SK-N-SH treated with all-trans-retinoic acid at 6 μM for 48 hours (cell line): ENCODE measurements around the gene YAF2.

Source experiments
- TCF4 ChIP-seq: fragments of 250-450 bp; sonication (Bioruptor Pico); IDR thresholded peaks from 2 replicates; pipeline ENCODE4 v1.8.0; 2021; ENCODE audit warnings: mild to moderate bottlenecking, moderate library complexity, borderline replicate concordance
- TF ChIP-seq, protein P1 (sequence below): fragments of 250-450 bp; sonication (Bioruptor Pico); IDR thresholded peaks from 2 replicates; pipeline ENCODE4 v1.5.1; 2021; ENCODE audit warnings: mild to moderate bottlenecking, moderate library complexity

DNA sequence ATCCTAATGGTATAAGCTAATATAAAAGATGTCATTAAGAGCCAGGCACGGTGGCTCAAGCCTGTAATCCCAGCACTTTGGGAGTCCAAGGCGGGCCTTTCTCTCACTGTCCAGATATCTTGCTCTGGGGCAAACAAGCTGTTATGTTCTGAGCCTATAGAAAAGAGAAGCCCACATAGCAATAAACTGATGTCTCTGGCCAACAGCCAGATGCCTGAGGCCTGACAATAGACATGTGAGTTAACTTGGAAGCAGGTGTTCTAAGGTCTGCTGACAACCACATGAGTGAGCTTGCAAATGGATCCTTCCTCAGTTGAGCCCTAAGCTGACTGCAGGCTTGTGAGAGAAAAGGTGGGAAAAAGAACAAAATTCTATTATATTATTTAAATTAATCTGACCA, 25.0 kb downstream of the YAF2 start:
- TF ChIP-seq, protein P1, sequence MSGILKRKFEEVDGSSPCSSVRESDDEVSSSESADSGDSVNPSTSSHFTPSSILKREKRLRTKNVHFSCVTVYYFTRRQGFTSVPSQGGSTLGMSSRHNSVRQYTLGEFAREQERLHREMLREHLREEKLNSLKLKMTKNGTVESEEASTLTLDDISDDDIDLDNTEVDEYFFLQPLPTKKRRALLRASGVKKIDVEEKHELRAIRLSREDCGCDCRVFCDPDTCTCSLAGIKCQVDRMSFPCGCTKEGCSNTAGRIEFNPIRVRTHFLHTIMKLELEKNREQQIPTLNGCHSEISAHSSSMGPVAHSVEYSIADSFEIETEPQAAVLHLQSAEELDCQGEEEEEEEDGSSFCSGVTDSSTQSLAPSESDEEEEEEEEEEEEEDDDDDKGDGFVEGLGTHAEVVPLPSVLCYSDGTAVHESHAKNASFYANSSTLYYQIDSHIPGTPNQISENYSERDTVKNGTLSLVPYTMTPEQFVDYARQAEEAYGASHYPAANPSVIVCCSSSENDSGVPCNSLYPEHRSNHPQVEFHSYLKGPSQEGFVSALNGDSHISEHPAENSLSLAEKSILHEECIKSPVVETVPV, result no peak
- TF ChIP-seq TCF4 (CRISPR knock-in tag), result no peak; the same call in 1 of the 2 replicates
